GM19099 (cell line): Measurements from ENCODE around the gene SLC25A31.

ENCODE experiments used
- POLR2A ChIP-seq: IDR thresholded peaks from 3 replicates; pipeline ENCODE4 v1.6.1; 2011; ENCODE audit warnings: low read depth; ENCODE audit not compliant: insufficient read length; ENCODE audit errors: extremely low read depth

The SLC25A31 gene

DNA sequence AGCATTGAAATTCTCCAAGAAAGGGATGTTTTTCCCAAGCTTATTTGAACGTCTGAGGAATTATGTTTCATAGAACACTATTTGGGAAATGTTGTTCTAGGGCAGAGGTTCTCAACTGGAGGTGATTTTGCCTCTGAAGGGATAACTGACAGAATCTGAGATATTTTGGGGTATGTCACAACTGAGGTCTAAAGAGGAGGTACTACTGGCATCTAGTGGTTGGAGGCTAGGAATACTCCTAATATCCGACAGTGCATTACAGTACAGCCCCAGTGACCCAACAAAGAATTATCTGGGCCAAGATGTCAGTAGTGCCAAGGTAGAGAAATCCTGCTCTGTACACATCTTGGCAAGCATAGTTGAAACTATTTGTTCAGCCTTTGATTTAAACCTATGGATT is 58.3 kb downstream of the SLC25A31 start:
- no peak for TF ChIP-seq POLR2A

DNA sequence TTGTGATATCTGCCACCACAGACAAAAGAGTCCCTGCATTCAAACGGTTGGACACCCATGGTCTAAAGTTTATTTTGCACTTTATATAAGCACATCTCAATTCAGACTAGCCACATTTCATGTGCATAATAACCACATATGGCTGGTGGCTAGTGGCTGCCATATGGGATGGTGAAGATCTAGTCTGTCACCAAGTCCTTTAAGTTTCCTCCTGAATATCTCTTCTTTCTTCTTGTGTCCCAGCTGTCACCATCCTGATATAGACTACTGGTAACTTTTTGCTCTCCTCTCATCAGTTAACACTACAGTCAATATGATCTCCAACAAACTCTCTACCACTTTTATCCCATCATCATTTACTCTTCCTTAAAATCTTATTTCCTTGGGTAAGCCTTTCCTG is 61.2 kb downstream of the SLC25A31 start:
- no peak for TF ChIP-seq POLR2A

DNA sequence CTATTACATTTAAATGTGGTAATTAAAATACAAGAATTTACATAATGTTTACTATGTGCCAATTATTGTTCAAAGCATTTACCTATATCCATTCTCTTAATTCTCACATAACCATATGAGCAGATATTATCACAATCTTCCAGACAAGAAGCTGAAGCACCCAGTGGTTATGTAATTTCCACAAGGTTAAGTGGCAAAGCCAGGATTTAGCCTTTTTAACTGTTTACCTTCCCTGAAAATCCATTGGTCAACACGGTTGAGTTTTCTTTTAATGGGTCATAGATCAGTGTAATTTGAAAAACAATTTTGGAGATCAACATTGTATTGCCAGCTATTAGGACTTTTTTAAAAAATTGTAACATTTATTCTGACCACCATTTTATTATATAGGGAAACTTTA is 63.3 kb downstream of the SLC25A31 start:
- no peak for TF ChIP-seq POLR2A

DNA sequence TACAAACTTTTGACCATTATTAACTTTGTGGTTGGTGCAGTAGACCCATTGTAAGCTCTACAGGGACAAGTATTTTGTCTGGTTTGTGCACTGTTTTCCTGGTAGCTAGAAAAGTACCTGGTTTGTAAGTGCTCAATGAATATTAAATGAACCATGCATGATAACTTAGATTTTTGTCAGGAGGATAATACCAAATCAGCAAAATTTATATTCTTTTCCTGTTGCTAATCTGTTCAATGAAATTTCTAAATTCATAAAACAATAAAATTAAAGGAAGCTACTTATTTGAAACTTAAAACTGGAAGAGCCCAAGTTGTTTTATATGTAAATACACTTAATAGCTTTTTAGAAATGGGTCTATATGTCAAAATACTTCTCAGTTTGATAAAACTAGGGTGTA is 69.5 kb downstream of the SLC25A31 start:
- no peak for TF ChIP-seq POLR2A

DNA sequence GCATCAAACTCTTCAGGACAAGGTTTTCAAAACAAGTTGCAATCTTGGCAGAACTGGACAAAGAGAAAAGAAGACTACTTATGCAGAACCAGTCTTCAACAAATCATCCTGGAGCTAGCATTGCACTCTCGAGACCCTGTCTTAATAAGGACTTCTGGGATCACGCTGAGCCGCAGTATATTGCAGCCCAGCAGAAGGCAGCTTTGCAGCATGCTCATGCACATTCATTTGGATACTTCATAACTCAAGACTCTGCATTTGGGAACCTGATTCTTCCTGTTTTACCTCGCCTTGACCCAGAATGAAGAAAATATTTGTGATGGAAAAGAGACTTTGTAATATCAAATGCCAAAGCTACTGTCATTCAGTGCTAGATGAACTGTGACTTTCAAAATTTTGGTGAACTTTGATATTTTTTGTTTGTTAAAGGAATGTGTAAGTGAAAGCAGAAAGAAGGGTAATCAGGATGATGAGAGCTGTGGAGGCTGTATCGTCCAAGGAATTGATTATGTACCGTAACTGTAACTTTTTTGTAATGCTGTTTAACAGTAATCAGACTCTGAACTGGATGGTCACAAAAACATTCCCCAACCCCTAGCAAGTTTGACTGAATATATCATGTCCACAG is 79.1 kb downstream of the SLC25A31 start:
- no peak for TF ChIP-seq POLR2A

DNA sequence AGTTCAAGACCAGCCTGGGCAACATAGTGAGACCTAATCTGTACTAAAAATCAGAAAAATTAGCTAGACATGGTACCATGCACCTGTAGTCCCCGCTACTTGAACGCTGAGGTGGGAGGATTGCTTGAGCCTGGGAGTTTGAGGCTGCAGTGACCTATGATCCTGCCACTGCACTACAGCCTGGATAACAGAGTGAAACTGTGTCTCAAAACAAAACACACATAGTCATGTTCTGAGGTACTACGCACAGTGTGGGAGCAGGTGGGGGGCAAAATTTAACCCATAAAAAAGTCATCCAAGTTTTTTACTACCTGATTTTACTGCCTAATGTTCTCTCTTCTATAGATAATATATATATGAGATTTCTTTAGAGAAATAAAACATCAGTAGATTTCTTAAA is 80.4 kb downstream of the SLC25A31 start:
- TF ChIP-seq POLR2A = no peak

DNA sequence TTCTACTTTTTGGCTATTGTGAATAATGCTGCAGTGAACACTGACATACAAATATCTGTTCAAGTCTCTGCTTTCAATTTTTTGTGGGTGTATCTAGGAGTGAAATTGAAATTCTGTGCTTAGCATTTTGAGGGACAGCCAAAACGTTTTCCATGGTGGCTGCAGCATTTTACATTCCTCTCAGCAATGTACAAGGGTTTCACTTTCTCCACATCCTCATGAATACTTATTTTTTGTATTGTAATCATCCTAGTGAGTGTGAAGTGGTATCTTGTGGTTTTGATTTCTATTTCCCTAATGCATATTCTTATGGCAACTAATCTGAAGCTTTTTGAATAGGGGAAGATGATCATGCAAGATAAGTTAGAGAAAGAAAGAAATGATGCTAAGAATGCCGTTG is 92.2 kb downstream of the SLC25A31 start:
- no peak for TF ChIP-seq POLR2A
